Endometrial microvascular endothelial cells (primary cell): ENCODE measurements around the gene SYNRG. TPM values are rescaled to one million over a fixed set of nuclear protein-coding genes. Genes with fewer than 3 reads are reported as not detected.

Experiments used
- in situ Hi-C: cut with HindIII; loops from 2 replicates; pipeline ENCODE4 v1.10.0; 2017; ENCODE audit warnings: low sequenced_read_pairs, low pct_unique_long_range_greater_than_20kb; ENCODE audit errors: inconsistent ontology term
- total RNA-seq: library from RNA; depleted of rRNA; stranded (reverse); fragments of >200 nt; gene quantifications from one replicate; pipeline ENCODE4 v1.2.3, GENCODE V29; 2015; ENCODE audit errors: inconsistent ontology term

SYNRG gene
- total RNA-seq, 1 donor from 2014 or later: 27.9 TPM

DNA sequence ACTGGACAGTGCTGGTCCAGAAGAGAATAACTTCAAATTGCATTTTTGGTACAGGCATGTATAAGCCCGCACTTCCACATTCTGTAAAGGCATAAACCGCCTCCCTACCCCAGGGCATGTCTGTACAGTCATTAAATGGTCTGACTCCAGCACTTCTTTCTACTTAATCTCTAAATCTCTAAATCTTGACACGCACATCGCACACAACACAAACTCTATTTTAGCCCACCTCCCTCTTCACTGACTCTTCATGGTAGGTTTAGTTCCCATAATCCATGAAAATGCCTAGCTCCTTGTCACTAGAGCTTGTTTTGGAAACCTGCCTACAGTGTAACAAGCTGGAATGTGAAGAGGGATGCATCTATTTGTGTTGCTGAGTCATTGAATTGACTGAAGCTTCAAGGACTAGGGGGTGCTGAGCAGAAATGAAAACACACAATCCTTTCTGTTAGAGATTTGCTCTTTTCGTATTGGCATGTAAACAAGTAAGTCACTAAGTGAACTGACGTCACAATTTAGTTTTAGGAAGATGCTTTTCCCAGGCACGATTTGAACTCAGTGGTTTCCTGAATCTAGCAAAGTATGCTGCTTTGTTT lies 121.1 kb downstream of the SYNRG start:
- in situ Hi-C loops: no loop called here

DNA sequence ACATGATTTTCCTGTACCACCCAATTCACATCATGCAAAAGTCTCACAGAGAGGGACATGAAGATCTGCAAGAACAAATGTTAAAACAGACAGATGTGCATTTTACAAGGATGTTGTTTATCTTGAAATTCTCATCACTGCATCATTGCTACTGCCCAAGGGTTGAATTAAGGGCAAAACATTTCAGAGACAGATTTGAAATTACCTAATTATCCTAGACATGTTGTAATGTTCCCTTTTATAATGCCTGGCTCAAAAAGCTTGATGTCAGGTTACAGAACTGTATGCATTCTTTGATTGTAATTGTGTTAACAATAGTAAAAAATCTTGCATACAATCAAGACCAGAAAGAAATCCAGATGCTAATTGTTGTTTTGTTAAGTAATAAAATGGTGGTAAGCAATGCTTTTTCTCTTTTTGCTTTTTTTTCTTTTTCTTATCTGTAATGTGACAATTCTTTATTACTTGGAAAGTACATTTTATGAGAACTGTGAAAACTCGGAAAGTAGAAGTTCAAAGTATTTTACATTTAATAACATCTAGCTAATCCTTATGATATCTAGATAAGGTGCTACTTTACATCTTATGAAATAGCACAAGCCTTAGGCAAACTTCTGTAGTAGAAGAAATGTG lies 123.2 kb downstream of the SYNRG start:
- in situ Hi-C loops: no loop called here

- in situ Hi-C loops: no loop called here
Measured at GRCh38 chr17:37483311-37484039, 125.7 kb downstream of the SYNRG start.

- in situ Hi-C loops: no loop called here
Measured at GRCh38 chr17:37481001-37481665, 128.1 kb downstream of the SYNRG start.

GRCh38 chr17:37480427-37480826 lies 128.8 kb downstream of the SYNRG start:
- in situ Hi-C loops: no loop called here

- in situ Hi-C loops: no loop called here
Measured at GRCh38 chr17:37479025-37479424, 130.2 kb downstream of the SYNRG start.

DNA sequence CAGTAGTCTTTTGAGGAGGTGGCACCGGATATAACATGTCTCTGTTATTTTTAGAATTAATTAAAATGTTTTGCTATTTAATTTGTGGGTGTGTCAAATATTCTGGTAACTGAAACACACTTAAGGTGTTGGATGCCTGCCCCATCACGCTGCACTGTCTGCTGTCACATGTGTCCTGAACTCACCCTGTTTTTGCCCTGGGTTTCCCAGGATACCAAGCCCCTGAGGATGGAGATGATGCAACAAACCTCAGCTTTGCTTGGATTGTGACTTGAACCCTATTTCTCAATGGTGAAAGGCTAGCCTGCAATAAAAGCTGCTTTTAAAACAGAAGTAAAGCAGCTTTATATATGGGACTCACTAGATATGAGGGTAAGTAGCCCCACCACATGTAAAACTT lies 131.0 kb downstream of the SYNRG start:
- in situ Hi-C loops: no loop called here

- in situ Hi-C loops: no loop called here
Measured at GRCh38 chr17:37476431-37477120, 132.6 kb downstream of the SYNRG start.

GRCh38 chr17:37475731-37476420 lies 133.3 kb downstream of the SYNRG start:
- in situ Hi-C loops: no loop called here

DNA sequence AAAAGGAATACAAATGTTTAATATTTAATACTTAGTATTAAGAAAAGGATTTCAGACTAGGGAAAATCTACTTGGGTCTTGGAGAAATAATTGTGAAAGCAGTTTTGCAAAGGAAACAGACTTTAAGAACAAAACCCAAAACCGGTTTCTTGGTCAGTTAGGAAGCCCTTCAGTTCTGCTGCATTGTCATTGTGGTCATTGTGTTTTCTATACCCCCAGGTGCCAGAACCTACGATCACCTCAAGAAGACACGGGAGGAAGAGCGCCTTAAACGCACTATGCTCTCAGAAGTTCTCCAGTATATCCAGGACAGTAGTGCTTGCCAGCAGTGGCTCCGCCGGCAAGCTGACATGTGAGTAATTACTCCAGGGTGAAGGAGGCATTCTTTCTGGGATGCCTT lies 139.0 kb downstream of the SYNRG start:
- in situ Hi-C loops: no loop called here

DNA sequence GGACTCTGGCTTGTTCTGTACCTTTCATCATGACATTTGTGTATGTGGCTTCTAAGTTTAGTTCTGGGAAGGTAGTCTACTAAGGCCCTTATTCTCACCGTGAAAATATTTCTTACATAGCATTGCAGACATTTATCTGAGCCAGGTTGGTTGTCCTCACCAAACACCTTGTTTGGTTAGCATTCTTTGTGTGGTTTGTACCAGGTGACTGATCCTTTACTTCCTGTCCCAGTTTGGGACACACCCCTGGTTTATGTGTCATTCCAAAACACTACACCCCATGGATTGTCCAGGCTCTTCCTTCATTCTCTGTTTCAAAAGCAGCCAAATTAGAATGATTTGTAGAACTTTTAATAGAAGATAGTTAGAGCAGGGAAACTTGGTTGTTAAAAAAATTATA lies 142.7 kb downstream of the SYNRG start:
- in situ Hi-C loops: no loop called here

DNA sequence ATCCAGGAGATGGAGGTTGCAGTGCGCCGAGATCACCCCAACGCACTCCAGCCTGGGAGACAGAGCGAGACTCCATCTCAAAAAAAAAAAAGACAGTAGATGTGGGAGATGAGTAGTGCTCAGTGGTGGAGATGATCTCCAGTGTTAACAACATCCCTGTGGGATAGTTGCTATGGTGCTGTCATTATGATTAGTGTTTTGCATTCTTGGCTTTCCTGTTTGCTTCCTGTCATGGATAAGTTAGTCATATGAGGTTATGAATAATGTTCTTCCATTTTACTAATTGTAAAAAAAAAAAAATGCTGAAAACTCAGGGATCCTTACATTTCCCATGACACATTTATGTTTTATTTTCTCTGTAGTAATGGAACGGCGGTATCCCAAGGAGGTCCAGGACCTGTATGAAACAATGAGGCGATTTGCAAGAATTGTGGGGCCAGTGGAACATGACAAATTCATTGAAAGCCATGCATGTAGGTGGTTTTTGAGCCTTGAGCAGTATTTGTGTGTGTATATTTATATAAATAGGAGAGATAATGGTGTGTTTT lies 144.1 kb downstream of the SYNRG start:
- in situ Hi-C loops: no loop called here

Other genes starting within 250 kb of the SYNRG start
- not detected for gene C17orf78, start 233.4 kb downstream of the SYNRG start, total RNA-seq
- gene ACACA, start 202.6 kb downstream of the SYNRG start, total RNA-seq: 28.0 TPM
- 12.7 TPM for gene TADA2A, start 202.5 kb downstream of the SYNRG start, total RNA-seq
- 58.9 TPM for gene DUSP14, start 119.5 kb downstream of the SYNRG start, total RNA-seq
- 27.3 TPM for gene DDX52, start 34.0 kb upstream of the SYNRG start, total RNA-seq
- gene HNF1B, start 135.6 kb upstream of the SYNRG start, total RNA-seq: not detected